ENCODE results near the gene MGAM2.

Gene MGAM2

GRCh38 chr7:142263598-142264380 is 152.3 kb downstream of the MGAM2 start:
- no peak for DNase-seq (ENCODE audit: low read depth in 2 of 2, low spot score in 1 of 2)

All from stimulated activated CD8-positive, alpha-beta memory T cell treated with anti-CD3 and anti-CD28 coated beads, Interleukin-4, amount 100 ng/mL, for 1 hour (primary cell).